K562 (cell line): ENCODE results near the gene BOLA3. TPM values are rescaled to one million over a fixed set of nuclear protein-coding genes. Genes with fewer than 3 reads are reported as not detected.
A peak's percentile ranks its signal among the peaks of the same experiment; 100 is the strongest.

Source experiments
- ADNP ChIP-seq: fragments of 200-800 bp; sonication (Bioruptor generic); IDR thresholded peaks from 2 replicates; pipeline ENCODE4 v1.6.1; 2016; ENCODE audit warnings: missing genetic modification characterization, missing compliant biosample characterization
- ASH1L ChIP-seq: fragments of 450-650 bp; IDR thresholded peaks from 2 replicates; pipeline ENCODE4 v1.6.1; 2018; ENCODE audit warnings: borderline replicate concordance, mild to moderate bottlenecking, low read depth; ENCODE audit not compliant: partially characterized antibody
- CTCF ChIP-seq, 3 experiments: IDR thresholded peaks in 2 of 3; conservative IDR thresholded peaks in 1 of 3; 2 replicates each; pipeline ENCODE4 v1.5.1; 2011 to 2012; ENCODE audit warnings: low read length in 3 of 3, mild to moderate bottlenecking in 3 of 3, control low read depth in 2 of 3, improper control_type of control experiment in 1 of 3, inconsistent platforms in 1 of 3, low read depth in 1 of 3, mixed read lengths in 1 of 3, moderate library complexity in 1 of 3; ENCODE audit not compliant: insufficient read depth in 2 of 3
- ELK1 ChIP-seq: sonication (generic); formaldehyde crosslinking; IDR thresholded peaks from 2 replicates; pipeline ENCODE4 v1.8.1; 2022; ENCODE audit warnings: missing genetic modification reagents
- ETV6 ChIP-seq, 3 experiments: fragments of 150-350 bp in 1 of 3; sonication (generic) in 1 of 3; formaldehyde crosslinking in 1 of 3; IDR thresholded peaks; 2 replicates each; pipeline versions ENCODE4 v1.6.1 to v1.8.0; 2014 to 2022; ENCODE audit warnings: borderline replicate concordance in 2 of 3, low read depth in 2 of 3, antibody characterized with exemption in 1 of 3, low read length in 1 of 3, mild to moderate bottlenecking in 1 of 3, missing genetic modification reagents in 1 of 3
- FUS ChIP-seq: fragments of 200-400 bp; formaldehyde crosslinking; optimal IDR thresholded peaks from 2 replicates; pipeline ENCODE3; 2017; ENCODE audit warnings: low read depth, low read length
- HNRNPUL1 ChIP-seq: fragments of 200-400 bp; formaldehyde crosslinking; IDR thresholded peaks from 2 replicates; pipeline ENCODE4 v1.6.1; 2017; ENCODE audit warnings: low read length
- HOXB6 ChIP-seq: fragments of 250-450 bp; sonication (Bioruptor Pico); IDR thresholded peaks from 2 replicates; pipeline ENCODE4 v1.5.1; 2022; ENCODE audit warnings: mild to moderate bottlenecking, borderline replicate concordance
- KLF13 ChIP-seq: fragments of 450-650 bp; IDR thresholded peaks from 2 replicates; pipeline ENCODE4 v1.6.1; 2016; ENCODE audit warnings: missing genetic modification characterization, low read depth, mild to moderate bottlenecking, missing compliant biosample characterization, moderate library complexity, borderline replicate concordance
- MITF ChIP-seq: IDR thresholded peaks from 2 replicates; pipeline ENCODE4 v1.6.1; 2014; ENCODE audit warnings: antibody characterized with exemption
- NR2C1 ChIP-seq, 2 experiments: fragments of 450-650 bp; IDR thresholded peaks; 2 replicates each; pipeline ENCODE4 v1.6.1; 2017; ENCODE audit warnings: mild to moderate bottlenecking in 2 of 2, antibody characterized with exemption in 1 of 2, inconsistent platforms in 1 of 2, missing compliant biosample characterization in 1 of 2, missing genetic modification characterization in 1 of 2
- OTX1 ChIP-seq: fragments of 450-650 bp; formaldehyde crosslinking; IDR thresholded peaks from 2 replicates; pipeline ENCODE4 v1.4.0; 2022; ENCODE audit warnings: mild to moderate bottlenecking
- POLR2B ChIP-seq: fragments of 450-650 bp; IDR thresholded peaks from 2 replicates; pipeline ENCODE4 v1.6.1; 2018; ENCODE audit warnings: low read depth; ENCODE audit not compliant: partially characterized antibody
- PRPF4 ChIP-seq: fragments of 200-400 bp; formaldehyde crosslinking; IDR thresholded peaks from one replicate; pipeline ENCODE4 v1.6.1; 2017; ENCODE audit warnings: low read length, low read depth, mild to moderate bottlenecking; ENCODE audit not compliant: insufficient read depth, poor library complexity, severe bottlenecking
- RBFOX2 ChIP-seq: fragments of 200-400 bp; formaldehyde crosslinking; IDR thresholded peaks from 2 replicates; pipeline ENCODE4 v1.6.1; 2017; ENCODE audit warnings: low read depth, mild to moderate bottlenecking, low read length, moderate library complexity
- SMARCE1 ChIP-seq: fragments of 450-650 bp; IDR thresholded peaks from 2 replicates; pipeline ENCODE4 v1.7.1; 2016; ENCODE audit warnings: mild to moderate bottlenecking
- SUPT5H ChIP-seq: fragments of 450-650 bp; IDR thresholded peaks from 2 replicates; pipeline ENCODE4 v1.6.1; 2016
- YBX1 ChIP-seq: fragments of 450-650 bp; IDR thresholded peaks from 2 replicates; pipeline ENCODE4 v1.7.1; 2016; ENCODE audit warnings: mild to moderate bottlenecking
- ZBED1 ChIP-seq: IDR thresholded peaks from 2 replicates; pipeline ENCODE4 v1.6.1; 2014
- ZC3H8 ChIP-seq: fragments of 450-650 bp; IDR thresholded peaks from 2 replicates; pipeline ENCODE4 v1.6.1; 2017
- ZNF551 ChIP-seq: fragments of 250-450 bp; sonication (Bioruptor Pico); IDR thresholded peaks from 2 replicates; pipeline ENCODE4 v1.5.0; 2021; ENCODE audit warnings: mild to moderate bottlenecking, moderate library complexity
- polyA plus RNA-seq, 8 experiments: library from polyadenylated mRNA; depleted of rRNA in 4 of 8; stranded (reverse) in 5 of 8; unstranded in 3 of 8; fragments of >200 nt; fragmentation: Nextera tagmentation in 2 of 8; fragmentation: Illumina TruSeq in 1 of 8; extraction: Ambion mirVana in 2 of 8; extraction: Trizol in 1 of 8; gene quantifications; 2 replicates each; pipeline versions ENCODE4 v1.2.1 to v1.2.3, GENCODE V29; 2011 to 2014; ENCODE audit warnings: inconsistent platforms in 1 of 8, missing spikeins in 1 of 8
- total RNA-seq, 7 experiments: library from RNA; depleted of rRNA in 6 of 7; stranded (reverse); fragments of >200 nt in 6 of 7; fragmentation: Illumina TruSeq in 2 of 7; extraction: Trizol in 2 of 7; gene quantifications; 2 replicates each; pipeline versions ENCODE4 v1.2.1 to v1.2.3, GENCODE V29; 2011 to 2021; ENCODE audit warnings: low replicate concordance in 1 of 7

Gene BOLA3
- total and polyA plus RNA-seq, 9 of the 15 experiments (the other 6 are each of a cell fraction or from before 2014, with no cell fraction given) = 149 to 619 (median 255) TPM

DNA sequence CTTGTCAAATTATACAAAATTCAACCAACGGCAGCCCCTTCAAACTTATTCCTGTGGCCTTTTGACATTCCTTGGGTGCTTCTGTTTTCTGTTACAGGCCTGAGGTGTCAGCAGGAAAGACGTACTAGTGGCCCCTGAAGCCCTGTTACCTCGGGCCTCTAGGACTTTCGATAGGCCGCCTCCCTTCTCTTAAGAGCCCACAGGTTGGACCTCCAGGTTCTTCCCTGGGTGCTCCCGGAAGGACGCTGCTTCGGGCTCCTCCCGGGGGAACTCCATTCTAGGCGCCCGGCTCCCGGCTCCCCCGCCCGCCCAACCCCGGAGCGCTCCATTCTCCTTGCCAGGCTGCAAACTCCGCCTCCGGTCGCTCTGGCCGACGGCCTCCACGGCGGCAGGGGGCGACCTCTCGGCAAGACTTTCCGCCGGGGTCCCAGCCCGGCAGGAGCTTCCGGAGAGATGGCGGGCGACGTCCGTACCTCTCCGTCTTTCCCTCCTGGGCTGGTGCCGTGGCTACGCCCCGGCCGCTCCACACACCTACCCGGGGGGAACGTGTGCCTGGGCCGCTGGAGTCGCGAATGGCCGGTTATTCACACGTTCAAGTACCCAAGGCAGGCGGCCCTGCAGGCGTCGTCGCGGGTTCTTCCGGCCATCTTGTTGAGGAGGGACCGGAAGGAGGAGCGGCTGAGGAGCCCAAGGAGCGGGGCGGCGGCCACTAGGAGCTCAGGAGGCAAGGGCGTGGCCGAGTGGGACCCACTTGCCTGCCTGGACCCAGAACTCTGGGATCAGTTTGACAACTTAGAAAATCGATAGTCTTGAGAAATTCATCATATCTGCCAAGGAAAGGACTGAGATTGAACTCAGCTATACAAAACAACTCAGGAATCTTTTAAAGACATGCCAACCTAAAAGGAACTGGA lies 27.5 kb downstream of the BOLA3 start (continued):
- TF ChIP-seq PRPF4 = no peak
- TF ChIP-seq ZBED1 = no peak
- no peak for TF ChIP-seq ZNF551 (CRISPR knock-in tag)
- peak; percentile 88 for TF ChIP-seq SUPT5H
- TF ChIP-seq ELK1 (CRISPR knock-in tag) = no peak
- TF ChIP-seq NR2C1 (IDR thresholded peaks at IDR 0.05) = peak; percentile 57; the same call in 1 of the 2 replicates
- TF ChIP-seq NR2C1 (tag; IDR thresholded peaks at IDR 0.05) = no peak
- no peak for TF ChIP-seq HOXB6 (CRISPR knock-in tag)
- no peak for TF ChIP-seq FUS
- TF ChIP-seq ADNP = peak; percentile 73; the same call in 1 of the 2 replicates
- TF ChIP-seq MITF = no peak
- no peak for TF ChIP-seq OTX1 (CRISPR knock-in tag)
- no peak for TF ChIP-seq ZC3H8
- no peak for TF ChIP-seq HNRNPUL1
- TF ChIP-seq RBFOX2 = peak; percentile 97
- TF ChIP-seq YBX1 = no peak
- TF ChIP-seq KLF13 = peak; percentile 67
- peak; percentile 53 for TF ChIP-seq ASH1L
- TF ChIP-seq ETV6 (IDR thresholded peaks at IDR 0.05; ENCODE audit: borderline replicate concordance in 1 of 2, low read depth in 2 of 2, low read length in 1 of 2) = no peak
- no peak for TF ChIP-seq ETV6 (CRISPR knock-in tag; IDR thresholded peaks at IDR 0.05; ENCODE audit: borderline replicate concordance)
- peak; percentile 75 for TF ChIP-seq POLR2B
- TF ChIP-seq SMARCE1 = no peak
- TF ChIP-seq CTCF (IDR thresholded peaks at IDR 0.05 in 2 of 3, conservative IDR thresholded peaks at IDR 0.05 in 1 of 3; ENCODE audit: insufficient read depth in 2 of 3, low read depth in 1 of 3, low read length in 3 of 3) = peak; percentile 61 to 84 (median 74)
